NCI-H1105 (cell line): ENCODE measurements around the gene RBM33.
A peak's percentile ranks its signal among the peaks of the same experiment; 100 is the strongest.

Experiments used
- DNase-seq: peaks from one replicate; lab custom pipeline; 2025; lab: John Stamatoyannopoulos, UW

RBM33 gene

DNA sequence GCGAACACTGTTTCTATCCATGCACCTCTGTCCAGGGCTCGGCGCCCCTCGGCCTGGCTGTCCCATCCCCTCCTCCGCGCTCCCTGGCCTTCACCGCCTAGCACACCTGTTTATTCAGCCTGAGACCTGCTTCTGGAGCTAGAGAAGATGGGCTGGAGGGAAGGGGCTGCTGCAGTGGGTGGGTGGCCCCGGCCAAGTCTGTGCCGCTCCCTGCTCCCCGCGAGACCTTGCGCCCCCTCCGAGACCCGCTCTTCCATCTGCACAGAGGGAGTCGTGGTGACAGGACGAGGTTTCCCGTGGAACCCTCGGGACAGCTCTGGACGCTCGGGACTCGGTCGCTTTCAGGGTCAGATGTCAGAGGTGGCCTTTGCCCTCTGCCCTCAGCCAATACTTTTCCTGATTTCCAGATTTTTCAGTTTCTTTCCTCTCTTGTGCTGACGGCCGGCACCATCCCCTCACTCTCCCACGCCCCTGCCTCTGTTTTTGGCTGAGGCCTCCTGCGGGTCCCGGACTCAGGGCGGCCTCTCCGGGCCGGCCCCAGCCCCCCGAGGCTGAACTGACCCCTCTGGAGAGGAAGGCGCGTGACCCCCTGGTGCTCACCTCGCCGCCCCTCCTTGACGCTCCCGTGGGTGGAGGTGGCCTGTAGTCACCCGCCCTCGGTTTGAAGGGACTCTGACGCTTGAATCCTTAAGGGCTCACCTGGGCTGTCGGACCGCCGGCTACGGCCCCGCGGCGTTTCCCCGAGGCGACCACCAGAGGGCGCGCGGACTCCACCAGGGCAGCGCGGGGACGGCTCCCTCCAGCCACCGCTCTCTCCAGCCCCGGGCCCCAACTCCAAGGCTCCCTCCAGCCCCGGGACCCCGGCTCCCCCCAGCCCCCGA, 152.2 kb downstream of the RBM33 start:
- peak; percentile 21 for DNase-seq

- DNase-seq, result no peak
These were observed 153.1 kb downstream of the RBM33 start for GRCh38 chr7:155797262-155798250.

- peak; percentile 62 for DNase-seq
These were observed 154.4 kb downstream of the RBM33 start for GRCh38 chr7:155798673-155799439.

DNA sequence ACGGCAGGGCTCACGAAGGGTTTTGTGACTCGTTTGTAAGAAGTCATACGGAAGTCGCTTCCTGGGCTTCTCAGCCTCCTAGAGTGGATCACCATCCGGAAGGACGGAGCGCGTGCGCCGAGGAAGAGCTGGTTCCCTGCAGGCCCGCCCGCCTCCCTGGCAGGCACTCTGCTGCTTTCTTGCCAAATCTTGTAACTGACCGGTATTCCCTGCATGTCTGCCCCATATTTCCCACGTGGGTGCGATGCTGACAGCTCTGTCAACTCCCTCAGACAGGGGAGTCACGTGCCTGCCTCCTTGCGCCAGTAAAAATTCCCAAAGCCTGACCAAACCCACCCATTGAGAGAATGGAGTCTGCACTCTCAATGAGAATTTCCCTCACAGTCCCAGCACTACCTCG, 155.1 kb downstream of the RBM33 start:
- no peak for DNase-seq

- no peak for DNase-seq
These were observed 155.8 kb downstream of the RBM33 start for GRCh38 chr7:155800301-155800700.

DNA sequence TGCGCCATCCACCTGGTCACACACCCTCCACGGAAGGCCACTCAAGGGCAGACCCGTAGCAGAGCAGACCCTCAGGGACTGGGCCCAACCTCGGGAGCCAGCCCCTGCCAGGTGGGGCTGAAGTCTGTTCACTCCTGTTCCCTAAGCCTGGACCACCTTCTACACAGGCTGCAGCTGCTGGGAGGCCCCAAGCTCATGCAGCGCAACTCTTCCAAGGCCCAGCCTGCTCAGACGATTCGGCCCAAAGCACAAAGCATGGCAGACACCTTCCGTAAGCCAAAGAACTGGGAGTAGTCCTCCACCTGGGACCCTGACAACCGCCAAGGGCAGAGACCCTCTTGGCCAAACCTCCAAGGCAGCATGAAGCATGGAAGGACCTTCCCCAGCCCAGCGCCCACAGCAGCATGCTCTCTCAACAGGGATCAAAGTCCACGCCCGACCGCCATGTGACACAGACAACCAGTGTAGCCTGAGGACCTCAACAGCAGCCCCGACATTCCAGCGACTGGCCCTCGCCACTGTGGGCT, 156.3 kb downstream of the RBM33 start:
- no peak for DNase-seq

- no peak for DNase-seq
These were observed 157.8 kb downstream of the RBM33 start for GRCh38 chr7:155802291-155802690.

GRCh38 chr7:155802906-155803417, 158.5 kb downstream of the RBM33 start:
- no peak for DNase-seq

DNA sequence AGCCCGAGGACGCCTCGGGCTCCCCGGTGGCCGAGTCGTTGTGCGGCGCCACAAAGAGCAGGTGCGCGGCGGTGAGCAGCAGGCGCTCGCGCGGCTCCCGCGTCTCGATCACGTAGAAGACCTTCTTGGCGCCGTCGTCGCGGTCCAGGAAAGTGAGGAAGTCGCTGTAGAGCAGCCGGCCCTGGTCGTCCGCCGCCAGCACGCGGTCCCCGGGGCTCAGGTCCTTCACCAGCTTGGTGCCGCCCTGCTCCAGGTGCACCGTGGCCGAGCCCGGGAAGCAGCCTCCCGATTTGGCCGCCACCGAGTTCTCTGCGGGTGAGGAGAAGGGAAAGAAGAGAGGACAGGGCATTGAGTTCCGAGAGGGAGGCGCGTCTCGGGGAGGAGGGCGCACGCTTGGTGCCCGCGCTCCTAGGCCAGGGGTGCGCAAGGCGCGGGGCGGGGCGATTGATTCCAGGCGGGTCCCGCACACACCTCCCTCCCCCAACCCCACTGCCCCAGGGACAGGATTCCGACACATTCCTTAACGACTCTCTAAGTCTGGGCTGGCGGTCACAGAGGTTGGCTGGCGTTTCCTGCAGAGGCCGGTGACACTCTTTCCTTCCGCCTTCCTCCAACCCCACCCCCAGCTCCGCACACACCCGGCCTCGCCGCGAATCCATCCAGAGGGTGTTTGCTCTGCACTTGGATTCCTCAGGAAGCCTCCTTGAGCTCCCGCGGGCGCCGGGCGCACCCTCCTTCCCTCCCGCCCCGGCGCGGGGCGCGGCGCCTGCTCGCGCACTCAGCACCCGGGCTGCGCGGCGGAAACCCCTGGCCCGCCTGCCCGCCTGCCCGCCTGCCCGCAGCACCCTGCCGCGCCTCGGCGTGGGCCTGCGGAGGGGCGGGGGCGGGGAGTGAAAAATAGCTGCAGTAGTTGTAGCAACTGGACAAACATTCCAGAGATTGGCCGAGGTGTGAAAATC, 159.2 kb downstream of the RBM33 start:
- DNase-seq, result peak; percentile 26

DNA sequence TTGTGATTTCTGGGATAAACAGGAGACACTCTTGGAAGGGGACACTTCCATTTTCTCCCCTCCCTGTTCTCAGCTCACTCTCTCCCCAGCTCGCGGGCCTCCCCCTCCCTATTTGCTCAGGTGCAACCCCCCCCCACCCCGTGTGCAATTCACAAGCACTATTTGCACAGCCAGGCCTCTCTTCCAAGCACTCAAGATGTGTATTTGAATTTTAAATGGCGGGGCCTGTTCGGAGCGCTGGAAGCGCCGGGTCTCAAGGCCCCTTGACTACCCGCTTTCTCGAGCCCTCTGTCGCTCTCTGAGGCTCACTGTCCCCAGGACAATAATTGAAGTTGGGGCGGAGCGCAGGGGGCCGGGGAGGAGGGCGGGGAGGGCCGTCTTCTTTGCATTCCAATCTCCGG, 160.0 kb downstream of the RBM33 start:
- no peak for DNase-seq

DNA sequence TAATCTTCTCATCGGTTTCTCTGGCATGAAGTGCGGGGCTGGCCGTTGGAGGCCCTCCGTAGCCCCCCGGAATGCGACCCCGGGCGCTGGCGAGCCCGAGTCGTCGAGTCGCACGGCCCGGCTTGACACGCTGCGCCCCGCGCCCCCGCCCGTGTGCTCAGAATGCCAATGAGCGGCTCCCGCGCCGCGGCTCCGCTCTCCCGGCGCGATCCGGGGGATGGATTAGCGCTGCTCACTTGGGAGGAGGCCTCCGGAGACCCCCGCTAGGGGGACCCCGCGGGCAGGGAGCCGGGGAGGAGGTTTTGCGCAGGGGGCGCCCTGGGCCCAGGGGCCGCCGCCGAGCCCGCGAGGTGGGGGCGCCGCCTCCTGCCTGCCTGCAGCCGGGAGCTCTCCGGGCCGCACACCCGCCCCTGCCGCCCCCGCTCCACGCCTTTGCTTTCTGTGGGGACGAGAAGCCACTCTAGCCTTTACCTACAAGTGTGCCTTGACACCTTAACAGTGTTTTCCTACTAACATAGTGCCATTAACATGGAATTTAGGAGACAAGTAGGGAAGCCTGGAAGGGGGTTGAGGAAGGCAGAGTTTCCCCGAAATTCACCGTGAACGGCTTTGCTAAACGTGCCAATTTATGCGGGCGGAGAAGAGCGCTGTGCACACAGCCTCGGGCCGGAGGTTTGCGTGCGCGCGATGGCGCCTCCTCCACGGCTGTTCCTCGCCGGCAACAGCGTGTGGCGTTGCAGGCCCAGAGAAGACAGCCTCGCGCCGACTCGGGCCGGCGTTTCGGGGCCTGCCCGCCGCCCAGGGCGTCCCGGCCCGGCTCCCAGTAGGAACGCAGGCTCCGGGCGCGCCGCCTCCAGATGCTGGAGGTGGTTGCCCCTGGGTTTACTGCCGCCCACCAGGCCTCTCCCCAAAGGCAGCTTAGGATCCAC, 160.7 kb downstream of the RBM33 start:
- DNase-seq, result peak; percentile 69

DNA sequence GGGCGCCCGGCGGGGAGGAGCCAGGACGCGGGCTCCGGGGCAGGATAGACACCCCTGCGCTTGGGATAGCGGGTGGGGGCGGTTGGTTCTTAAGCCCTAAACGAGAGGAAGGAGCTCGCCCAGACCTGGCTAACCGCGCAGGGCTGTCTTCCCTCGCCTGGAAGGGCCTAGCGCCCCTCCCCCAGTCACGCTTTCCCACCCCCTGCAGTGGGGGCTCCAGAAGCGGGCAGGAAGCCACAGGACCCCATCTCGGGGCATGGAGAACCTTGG, 161.3 kb downstream of the RBM33 start:
- no peak for DNase-seq

GRCh38 chr7:155806096-155806871, 161.8 kb downstream of the RBM33 start:
- DNase-seq, result no peak

DNA sequence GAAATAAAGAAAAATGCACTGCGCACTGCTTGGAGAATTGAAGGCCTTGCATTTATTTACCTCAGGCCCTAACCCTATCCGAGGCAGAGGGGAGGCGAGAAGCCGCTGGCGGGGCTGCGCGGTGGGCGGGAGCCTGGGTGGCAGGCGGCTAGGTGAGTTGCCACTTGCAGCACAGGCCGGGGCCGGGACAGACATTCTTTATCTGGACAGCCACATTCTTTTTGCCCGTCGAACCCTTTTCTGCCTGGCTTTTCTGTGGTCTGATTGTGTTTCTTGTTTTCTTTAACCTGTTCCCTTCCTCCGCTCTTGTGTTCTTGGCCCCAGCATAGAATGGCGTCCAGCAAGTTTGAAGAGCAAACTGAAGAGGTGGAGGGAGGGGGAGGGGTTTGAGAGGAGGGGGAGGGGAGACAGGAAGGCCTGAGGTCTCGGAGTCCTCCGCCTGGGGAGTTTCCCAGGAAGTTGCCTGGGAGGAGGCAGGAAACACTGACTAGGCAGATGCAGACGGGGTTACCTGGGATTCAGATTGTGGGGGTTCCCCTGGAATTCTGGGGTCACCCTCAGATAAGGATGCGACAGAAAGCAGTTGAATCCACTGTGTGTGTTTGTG, 162.7 kb downstream of the RBM33 start:
- no peak for DNase-seq

DNA sequence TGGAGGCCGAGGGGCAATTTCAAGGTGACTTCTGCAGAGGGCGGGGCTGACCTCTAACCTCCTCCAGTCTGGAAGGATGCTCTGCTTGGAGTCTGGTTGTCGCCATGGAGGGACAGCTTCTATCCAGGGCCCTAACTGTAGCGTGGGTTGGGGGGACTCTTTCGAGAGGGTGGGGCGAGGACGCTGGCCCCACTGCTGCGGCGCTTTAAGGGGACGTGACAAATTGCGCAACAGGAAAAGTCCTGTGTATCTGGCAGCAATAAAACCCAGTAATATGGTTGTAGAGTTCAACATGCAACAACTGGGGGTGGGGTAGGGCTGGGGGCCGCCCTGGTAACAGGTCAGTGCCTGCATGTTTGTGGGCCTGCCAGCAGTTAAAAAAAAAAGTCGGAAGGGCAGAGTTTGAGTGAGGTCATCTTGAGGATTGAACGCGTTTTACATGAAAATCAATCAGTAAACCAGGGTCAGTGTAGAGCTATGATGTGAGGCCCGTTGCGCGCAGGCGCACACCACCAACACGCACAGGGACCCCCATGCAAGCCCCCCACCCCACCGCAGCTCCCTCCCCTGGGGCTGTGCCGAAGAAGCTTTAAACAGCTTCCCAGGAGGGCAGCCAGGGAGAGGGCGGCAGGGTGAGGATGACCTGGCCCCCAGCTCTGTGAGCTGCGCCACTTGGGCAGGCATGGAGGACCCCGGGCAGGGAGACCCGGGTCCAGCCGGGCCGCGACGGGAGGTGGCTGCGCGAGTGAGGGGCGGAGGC, 163.5 kb downstream of the RBM33 start:
- DNase-seq, result no peak

DNA sequence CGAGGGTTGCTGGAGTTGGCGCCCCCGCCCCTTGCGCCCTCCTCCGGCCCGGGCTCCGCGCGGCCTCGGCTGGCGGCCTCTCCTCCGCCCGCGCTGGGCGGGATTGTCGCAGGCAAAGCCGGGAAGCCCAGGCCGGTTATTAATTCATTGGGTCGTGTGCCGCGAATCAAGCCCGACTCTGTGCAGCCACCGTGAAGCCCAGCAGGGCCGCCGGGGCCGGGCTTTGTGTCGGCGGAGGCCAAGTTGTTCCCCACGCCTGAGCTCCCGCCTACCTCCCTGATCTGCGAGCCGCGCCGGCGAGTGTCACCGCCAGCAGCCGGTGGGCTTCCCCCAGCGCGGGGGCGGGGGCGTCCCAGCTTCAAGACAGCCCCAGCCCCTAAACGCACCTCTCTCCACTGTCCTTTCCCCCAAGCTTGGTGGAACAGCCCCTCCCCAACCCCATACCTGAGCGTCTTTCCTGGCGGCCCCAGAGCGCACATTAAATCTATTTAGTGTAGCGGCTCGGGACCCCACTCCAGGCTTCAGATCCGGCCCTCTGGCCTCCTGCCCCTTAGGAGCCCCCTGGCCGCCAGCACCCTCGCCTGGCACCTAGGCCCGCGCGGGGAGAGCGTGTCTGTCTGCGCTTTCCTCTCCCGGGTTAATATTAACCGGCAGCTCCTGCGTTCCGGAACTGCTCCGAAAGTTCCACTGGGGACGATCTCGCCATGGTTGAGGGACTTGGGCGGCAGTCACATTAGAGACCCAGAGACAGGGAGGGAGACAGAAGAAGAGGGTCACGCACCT, 164.3 kb downstream of the RBM33 start:
- DNase-seq, result no peak
